ENCODE results near the gene ST7L.

Gene ST7L

DNA sequence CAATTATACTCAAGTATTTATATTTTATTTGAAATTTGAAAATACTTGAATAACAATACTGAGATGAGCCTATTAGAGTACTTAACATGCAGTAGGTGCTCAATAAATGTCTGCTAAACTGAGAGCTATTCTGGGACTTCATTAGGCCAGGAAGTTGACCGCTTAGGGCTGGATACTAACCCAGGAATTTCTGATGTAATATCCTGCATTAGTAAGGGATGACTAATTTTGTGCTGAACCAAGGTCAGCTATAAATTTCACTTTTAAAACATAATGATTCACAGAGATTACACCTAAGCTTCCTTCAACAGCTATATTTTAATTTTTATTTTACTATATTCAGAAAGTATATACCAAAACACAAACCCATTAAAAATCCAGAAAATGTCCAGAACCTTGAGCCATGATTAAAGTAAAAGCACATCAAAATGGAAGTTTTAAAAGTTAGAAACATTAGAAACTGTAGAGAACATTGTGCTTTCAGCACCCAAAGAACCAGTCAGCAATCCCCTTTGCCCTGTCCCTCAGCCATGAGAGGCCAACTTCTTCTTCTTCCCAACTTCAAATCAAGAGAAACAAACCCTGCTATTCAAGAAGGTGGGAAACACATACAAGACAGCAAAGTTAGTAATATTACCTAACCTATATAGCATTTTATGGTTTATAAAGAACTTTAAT lies 74.8 kb downstream of the ST7L start:
- DNase-seq: peak; percentile 51 to 57

DNA sequence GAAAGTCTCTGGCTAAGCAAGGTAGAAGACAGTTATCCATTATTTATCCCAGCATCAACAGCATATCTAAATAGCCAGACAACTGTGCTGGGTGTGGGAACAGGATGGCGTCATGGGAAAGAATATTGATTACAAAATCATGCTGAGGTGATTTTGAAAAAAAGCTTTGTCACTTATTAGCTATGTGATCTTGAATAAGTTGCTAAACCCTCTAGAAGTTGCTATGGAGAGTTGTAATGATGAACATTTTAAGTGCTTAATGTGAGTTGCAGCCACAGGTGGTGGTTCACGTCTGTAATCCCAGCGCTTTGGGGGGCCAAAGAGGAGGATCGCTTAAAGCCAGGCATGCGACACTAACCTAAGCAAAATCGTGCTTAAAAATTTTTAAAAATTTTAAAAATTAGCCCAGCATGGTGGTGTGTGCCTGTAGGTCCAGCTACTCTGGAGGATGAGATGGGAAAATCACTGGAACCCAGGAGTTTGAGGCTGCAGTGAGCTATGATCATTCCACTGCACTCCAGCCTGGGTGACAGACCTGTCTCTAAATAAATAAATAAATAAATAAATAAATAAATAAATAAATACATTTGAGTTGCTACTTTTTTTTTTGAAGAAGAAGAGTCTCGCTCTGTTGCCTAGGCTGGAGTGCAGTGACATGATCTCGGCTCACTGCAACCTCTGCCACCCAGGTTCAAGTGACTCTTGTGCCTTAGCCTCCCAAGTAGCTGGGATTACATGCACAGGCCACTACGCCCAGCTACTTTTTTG lies 76.6 kb downstream of the ST7L start:
- no peak for DNase-seq

DNA sequence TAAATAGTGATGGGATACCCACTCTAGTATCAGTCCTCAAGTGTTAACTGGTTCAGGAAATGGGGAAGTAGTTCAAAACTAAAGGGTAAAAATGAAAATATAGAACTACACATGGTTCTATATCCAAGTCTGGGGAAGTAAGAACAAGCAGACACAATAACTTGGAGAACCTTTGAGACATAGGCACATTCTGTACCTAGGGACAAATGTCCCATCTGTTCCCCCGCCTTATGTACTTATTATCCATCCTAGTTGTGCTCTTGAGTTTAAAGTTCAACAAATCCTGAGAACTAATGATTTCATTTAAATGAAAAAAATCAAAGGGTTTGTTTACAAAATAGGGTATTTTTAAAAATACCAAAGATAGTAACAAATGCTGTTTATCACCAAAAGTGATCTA lies 77.6 kb downstream of the ST7L start:
- no peak for DNase-seq

DNA sequence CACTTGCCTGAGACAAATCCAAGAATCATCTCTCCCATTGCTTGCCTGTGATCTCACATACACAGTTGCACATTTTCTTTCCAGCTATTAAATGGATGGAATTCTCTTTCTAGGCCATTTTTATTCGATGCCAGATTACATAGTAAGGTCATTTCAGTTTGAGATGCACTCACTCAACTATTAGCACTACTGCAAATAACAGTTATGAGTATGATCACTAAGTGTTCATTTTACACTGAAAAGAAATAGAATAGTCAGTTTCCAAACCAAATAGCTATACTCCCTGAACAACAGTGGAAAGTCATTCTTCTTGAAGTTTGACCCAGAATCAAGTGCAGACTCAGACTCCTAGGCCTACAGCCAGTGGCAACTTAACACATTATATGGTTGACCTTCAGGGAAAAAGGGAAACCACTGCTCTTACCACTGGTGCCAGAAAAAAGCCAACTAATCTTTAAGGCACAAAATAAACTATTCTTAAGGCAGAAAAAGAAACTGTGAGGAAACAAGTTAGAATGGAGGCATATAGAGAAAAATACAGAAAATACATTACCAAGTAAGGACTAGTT lies 78.6 kb downstream of the ST7L start:
- no peak for DNase-seq

DNA sequence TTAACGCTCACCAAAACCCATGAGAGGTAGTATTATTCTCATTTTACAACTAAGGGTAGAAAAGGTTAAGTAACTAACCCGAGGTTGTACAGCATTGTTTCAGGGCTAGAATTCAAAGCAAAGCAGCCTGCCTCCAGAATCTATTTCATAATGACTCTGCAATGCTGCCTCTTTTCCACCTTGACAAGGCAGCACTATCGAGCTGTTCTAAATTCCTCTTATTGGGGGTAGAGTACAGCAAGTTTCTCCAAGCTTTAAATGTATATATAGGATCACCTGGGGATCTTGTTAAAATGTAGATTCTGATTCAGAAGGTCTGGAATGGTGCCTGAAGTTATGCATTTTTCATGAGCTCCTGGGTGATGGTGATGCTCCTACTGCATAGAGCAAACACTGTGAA lies 80.1 kb downstream of the ST7L start:
- no peak for DNase-seq

DNA sequence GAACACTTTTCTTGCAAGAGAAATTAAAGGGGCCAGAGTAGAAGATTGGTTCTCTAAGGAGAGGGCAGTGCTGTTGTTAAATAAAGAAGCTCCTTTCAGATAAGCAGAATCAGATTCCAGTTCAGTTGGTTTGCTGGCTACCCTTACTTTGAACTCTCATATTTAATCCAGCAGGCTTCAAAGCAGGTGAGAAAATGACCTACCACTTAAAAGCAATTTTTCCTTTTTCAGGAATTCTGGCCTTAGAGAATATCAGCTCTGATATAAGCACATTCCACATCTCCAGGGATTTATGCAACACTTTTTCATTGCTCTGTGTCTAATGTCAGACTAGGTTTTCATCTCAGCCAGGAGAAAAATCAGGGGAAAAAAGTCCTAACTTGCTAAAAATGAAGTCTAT lies 81.5 kb downstream of the ST7L start:
- no peak for DNase-seq

DNA sequence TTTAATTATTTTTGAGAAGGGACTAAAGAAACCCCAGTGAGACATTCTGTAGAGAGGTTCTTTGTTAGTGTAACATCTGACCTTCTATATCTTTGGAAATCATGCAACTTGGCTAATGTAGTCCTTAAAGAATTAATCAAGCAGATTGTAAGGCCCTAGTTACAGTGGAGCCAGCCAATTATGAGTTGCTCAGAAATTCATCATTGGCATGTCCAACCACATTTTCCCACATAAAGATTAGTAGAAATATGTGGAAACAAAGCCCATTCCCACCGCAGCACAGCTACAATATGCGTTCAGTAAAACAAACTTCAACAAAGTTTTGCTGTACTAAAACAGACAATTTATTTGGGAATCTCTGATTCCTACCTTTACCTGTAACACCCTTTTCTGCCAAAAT lies 82.4 kb downstream of the ST7L start:
- DNase-seq: no peak

DNA sequence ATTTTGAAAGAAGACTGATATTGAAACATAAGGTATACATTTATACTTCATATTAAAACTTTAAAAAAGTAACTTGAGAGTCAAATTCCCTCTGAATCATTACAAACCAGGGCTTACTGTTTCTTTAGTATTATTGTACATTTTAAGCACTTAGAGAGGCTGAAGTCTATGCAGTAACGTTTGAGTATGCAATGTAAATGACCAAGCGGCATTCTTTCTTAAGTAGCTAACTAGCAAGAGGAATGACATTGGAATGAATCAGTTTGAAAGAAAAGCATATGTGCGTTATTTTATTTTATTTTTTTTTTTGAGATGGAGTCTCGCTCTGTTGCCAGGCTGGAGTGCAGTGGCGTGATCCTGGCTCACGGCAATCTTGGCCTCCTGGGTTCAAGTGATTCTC lies 85.9 kb downstream of the ST7L start:
- no peak for DNase-seq

DNA sequence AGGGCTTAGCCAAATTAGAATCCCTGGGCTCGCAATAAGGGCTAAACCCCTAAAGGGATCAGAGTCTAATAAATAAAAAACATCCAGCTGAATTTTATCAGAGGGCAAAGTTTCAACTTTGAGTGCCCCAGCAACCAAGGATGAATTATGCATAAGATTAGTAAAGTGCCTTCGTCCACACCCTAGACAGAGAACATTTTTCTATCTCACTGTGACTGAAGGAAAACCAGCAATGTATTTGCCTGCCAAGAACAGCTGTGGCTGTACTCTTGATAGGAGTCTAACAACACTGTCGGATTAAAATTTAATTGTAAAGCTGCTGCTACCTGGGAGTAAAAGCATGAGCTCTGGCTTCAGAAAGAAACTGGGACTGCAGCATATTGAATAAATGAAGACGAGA lies 86.9 kb downstream of the ST7L start:
- no peak for DNase-seq

DNA sequence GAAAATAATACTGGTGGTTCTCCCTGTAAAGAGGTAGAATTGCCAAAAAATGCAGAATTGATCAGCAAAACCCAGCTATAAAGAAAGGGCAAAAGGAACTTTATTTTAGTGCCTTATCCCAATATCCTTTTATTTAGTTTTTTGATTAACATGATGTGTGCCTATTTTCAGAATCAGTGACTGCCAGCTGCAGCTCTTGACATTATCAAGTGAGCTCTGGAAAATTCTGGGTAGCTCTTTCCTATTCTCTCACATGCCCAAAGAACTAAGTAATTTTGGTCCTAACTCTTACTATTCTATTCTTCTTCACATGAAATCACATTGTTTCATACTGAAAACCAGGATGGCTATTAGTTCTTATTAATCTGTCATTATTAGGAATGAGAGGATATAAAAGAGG lies 88.1 kb downstream of the ST7L start:
- DNase-seq: no peak

DNA sequence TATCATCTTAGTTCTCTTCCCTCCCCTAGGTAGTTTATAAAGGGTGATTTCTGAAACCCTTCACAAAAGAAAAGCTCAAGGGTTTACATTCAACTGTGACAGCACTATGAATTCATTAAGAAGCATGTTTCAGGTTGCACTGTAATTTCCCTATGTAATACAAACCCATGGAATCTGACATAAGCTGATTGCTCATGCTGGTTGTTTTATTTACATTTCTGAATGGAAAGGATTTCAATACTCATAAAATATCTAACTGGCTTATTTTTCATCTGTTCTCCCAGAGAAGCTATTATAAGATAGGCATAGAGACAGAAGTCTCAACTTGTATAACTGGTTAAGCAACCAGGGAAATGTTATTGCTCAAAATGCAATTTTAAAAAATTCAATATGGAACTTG lies 89.6 kb downstream of the ST7L start:
- no peak for DNase-seq

DNA sequence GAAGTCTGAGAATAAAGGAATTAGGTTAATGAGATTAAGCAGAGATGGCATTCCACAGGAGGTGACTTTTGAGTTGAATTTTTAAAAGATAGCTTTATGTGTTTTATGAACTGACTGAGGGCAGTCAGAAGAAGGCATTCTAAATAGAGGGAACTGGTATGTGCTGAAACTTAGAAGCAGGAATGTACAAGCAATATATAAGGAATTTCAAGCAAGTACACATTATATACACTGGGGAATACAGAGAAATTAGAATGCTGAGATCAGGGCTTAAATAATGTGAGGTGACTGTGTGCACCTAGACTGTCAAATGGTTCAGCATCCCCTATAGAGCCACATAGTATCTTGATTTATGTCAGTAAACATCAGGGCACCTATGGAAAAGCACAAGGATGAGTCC lies 90.9 kb downstream of the ST7L start:
- no peak for DNase-seq

DNA sequence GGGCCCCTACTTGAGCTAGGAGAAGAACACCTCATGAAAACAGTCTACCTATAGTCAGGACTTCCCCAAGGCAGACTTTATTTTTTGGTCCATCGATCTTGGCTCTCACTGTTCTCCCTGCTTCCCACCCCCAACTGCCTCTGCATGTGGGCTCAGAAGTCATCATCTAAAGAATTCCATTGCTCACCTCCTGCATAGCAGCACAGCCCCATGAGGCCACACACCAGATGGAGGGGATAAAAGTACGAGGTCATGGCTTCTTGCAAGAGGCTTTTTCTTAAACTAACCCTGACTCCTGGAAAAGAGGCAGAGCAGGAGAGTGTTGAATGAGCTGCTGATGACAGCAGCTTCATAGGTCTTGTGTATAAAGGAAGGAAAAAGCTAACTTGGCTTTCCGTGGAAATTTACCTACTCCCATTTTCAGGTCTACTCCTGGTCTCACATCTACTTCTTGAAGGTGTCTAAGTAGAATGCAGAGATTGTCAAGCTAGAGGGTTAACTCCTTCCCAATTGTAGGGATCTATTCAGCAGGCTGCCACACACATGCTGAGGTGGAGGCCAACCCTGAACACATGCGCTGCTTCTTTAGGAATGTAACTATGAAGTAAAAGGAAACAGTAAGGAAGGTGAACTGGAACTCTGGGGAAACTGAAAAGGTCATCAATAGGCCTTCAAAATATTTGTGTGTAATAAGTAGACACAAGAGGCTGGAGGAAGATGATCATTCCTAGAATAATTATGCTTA lies 91.5 kb downstream of the ST7L start:
- no peak for DNase-seq

DNA sequence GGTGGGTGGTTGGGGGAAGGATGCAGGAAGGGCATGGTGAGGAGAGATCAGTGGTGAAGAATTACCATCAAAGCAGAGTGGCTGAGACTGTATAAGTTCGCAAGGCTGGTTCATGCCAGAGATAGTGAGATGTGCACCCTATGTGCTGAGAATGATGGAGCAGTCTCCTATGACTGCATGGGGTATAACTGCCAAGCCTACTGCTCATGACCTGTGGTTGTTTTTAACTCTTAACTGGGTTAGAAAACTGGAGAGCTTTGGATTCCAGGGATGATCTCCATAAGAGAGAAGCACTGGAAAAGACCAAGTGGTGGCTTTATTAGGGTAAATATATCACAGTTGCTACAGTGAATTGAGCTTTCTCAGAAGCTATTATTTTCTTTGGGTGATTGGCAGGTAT lies 94.0 kb downstream of the ST7L start:
- DNase-seq: no peak

DNA sequence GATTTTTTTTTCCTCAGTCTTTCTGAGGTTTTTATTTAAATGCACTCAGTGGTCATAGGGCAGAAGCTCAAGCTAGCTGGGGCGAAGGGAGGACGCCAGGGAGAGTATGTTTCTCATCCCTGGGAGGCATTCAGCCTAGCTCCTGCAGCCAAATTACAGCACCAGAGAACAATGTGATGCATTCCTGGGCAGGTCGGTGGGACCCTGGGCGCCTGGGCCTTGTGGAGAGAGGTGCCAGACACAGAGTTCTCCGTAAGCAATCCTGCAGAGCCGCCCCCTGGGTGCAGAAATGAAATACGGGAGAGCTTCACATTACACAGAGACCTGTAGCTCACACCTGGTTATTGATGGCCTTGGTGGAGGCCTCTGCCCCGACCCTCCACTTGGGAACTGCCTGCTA lies 94.7 kb downstream of the ST7L start:
- no peak for DNase-seq

DNA sequence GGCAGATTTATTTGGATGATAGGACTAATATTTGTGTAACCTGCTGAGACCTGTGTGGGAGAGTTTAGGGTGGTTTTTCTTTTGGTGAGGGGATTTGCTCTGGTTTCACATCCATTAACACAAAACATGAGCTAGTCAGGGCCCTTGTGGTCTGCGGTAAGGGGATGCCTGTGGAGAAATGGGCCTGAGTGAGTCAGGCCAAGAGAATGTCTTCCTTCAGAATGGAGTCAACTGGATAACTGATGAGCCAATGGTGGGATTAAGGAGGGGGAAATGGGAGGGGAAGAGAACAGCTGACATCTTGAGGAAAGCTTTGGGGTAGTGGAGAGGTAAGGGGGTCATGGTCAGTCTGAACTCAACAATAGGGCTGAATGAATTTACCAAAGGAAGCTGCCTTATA lies 96.3 kb downstream of the ST7L start:
- DNase-seq: no peak

DNA sequence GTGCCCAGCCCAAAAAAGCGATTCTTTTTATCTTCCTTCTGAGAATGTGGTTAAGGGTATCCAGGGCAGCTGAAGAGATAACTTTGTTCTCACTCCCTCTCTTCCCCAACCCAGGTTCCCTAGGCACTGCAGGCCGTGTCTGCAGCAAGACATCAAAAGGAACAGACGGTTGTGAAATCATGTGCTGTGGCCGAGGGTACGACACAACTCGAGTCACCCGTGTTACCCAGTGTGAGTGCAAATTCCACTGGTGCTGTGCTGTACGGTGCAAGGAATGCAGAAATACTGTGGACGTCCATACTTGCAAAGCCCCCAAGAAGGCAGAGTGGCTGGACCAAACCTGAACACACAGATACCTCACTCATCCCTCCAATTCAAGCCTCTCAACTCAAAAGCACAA lies 98.8 kb downstream of the ST7L start:
- no peak for DNase-seq

DNA sequence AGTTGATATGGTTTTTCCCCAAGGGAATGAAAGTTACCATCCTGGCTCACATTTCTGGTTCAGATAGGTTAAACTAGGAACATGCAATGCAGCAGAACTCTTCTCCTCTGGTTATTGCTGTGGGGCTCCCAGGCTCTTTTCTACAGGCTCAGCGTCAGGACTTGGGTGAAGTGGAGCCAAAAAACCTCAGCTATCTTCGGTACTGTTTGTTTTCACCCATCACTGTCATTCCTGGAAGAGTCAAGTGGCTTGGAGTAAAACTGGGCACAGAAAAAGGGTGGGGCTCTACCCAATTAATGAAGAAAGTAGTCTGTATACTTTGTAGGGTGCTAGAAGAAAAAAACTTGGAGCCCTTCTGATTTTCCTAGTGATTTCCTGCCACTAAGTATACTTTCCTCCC lies 100.8 kb downstream of the ST7L start:
- no peak for DNase-seq

DNA sequence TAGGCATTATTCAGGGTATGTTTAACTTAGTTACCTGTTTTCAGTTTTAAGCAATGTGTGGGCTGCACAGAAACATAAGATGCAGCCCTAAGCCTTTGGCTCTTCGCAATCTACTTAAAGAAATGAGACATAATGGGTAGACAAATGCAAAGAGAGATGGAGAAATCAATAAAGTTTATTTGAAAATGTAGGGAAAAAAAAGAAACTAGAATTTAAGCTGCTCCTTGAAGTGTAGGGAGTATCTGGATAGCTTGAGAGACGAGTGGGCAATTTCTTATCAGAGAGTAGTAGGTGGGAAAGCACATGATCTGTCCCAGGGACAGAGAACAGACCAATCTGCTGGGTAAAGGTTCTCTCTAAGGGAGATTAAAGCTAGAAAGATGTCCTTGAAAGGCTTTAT lies 101.3 kb downstream of the ST7L start:
- DNase-seq: no peak

DNA sequence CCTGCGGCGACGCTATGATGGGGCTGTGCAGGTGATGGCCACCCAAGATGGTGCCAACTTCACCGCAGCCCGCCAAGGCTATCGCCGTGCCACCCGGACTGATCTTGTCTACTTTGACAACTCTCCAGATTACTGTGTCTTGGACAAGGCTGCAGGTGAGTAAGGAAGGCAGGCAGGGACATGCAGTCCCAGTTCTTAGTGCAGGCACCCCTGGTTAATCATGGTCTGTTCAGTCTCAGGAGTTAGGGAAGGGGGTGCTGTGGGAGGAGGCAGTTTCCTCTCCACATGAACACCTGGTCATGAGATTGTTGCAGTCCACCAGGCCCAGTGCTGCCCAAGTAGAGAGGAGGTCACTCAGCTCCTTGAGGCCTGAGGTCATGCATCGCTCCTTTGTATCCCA lies 101.7 kb downstream of the ST7L start:
- no peak for DNase-seq

DNA sequence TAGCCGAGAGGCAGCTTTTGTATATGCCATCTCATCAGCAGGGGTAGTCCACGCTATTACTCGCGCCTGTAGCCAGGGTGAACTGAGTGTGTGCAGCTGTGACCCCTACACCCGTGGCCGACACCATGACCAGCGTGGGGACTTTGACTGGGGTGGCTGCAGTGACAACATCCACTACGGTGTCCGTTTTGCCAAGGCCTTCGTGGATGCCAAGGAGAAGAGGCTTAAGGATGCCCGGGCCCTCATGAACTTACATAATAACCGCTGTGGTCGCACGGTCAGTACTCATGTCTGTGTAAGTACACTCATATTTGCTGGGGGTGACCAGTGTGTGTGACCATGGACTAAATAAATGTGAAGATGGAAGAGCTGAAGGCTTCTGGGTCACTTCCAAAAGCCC lies 102.8 kb downstream of the ST7L start:
- no peak for DNase-seq

DNA sequence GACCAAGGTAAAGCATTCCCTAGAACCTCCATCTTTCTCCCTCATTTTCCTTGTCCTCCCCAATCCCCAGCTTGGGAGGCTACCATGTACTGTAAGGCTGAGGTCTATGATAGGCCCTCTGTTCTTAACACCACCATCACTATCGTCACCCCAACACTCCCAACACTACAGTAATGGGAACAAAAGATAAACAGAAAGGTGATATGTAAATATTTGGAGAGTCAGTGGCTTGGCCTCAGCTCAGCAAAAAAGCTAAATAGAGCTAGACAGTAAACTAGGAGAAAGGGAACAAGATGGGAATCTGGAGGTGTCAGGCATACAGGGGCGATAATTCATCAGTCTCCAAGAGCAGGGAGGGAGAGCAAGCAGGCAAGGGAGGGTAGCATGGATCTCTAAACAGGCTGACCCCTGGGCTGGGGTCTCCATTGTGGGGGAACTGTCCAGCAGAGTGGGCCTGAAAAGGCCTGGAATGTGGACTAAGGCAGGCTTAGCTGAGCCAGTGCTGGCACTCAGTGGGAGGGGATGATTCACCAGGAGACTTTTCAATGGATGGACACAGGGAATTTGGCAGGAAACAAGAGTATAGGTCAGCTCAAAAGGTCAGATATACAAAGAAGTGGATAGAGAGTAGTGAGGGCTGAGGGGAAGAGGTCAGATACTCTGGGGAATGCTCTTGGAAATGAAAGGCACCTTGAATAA lies 103.5 kb downstream of the ST7L start:
- DNase-seq: no peak

DNA sequence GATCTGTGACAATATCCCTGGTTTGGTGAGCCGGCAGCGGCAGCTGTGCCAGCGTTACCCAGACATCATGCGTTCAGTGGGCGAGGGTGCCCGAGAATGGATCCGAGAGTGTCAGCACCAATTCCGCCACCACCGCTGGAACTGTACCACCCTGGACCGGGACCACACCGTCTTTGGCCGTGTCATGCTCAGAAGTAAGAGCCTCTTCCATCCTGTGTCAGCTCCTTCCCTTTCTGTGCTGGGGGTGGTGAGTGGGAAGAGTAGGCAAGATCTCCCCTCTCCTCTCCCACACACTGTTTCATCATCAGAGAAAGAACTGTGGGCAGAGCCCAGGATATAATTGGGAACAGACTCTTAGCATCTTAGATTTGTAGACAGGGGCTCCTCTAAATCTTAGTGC lies 104.0 kb downstream of the ST7L start:
- peak in 1 of 2 donors; percentile 14 for DNase-seq

All from inflammatory macrophage (primary cell).